Measurements from ENCODE around the gene DCAF17. TPM values are rescaled to one million over a fixed set of nuclear protein-coding genes. Genes with fewer than 3 reads are reported as not detected.

The DCAF17 gene
- total and polyA plus RNA-seq, 2 of the 13 experiments (the other 11 are each of a cell fraction or from before 2014, with no cell fraction given) = 13.7 to 30.0 TPM

DNA sequence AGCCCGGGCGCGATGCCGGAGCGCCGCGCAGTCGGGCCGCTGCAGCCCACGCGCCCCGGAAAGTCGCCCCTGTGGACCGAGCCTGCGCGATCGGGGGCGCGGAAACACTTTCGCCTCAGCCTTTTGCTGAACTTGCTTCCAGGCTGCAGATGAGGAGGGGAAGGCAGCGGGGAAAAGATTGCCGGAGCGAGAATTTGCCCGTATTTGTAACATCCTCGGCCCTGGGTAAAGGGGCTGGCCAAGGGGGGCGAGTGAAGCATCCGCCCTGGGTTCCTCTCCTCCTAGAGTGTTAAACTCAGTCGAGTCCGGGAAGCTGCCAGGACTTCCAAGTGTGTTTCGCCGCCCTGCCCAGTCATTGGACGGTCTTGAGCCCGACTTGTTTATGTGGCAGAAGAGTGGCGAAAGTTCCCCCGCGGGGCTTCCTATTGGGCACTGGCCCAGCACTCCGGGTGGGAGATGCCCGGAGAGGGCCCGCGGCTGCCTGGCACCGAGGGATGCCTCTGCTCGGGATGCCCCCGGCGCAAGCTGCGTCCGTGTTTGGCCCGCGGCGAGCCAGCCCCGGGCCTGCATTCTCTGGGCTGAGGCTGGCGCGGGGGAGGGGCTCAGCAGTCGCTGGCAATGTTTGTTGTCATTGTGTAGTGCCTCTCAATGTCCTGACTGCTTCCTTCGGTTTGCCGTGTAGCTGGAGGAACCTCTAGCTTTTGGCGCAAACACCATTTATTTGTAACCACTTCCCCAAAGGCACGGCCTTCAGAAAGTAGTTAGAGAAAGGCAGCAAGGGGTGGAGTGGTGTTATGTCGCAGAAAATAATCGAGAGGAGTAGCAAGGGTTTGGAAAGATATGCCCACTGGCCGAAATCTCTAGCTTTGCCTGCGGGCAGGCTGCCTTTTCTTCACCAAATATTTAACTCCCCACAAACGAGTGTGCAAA lies 89.3 kb downstream of the DCAF17 start (continued):
- TF ChIP-seq ZKSCAN1 (IDR thresholded peaks at IDR 0.05; ENCODE audit: low read length) = no peak
- peak; percentile 78; the same call in 1 of the 2 replicates for TF ChIP-seq HNRNPL (IDR thresholded peaks at IDR 0.05; ENCODE audit: low read depth, low read length)
- TF ChIP-seq DPF2 (CRISPR knock-in tag; IDR thresholded peaks at IDR 0.05; ENCODE audit: borderline replicate concordance, low read depth) = no peak
- no peak for TF ChIP-seq ZNF619 (CRISPR knock-in tag; IDR thresholded peaks at IDR 0.05)
- TF ChIP-seq, protein P1, sequence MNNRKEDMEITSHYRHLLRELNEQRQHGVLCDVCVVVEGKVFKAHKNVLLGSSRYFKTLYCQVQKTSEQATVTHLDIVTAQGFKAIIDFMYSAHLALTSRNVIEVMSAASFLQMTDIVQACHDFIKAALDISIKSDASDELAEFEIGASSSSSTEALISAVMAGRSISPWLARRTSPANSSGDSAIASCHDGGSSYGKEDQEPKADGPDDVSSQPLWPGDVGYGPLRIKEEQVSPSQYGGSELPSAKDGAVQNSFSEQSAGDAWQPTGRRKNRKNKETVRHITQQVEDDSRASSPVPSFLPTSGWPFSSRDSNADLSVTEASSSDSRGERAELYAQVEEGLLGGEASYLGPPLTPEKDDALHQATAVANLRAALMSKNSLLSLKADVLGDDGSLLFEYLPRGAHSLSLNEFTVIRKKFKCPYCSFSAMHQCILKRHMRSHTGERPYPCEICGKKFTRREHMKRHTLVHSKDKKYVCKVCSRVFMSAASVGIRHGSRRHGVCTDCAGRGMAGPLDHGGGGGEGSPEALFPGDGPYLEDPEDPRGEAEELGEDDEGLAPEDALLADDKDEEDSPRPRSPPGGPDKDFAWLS (CRISPR knock-in tag; IDR thresholded peaks at IDR 0.05; ENCODE audit: borderline replicate concordance) = no peak
- TF ChIP-seq TBP (CRISPR knock-in tag; IDR thresholded peaks at IDR 0.05) = no peak
- TF ChIP-seq RARA (CRISPR knock-in tag; IDR thresholded peaks at IDR 0.05) = 0 out of 2 replicates have a peak, but pooled peaks have one; percentile 1
- TF ChIP-seq HMG20A (CRISPR knock-in tag; IDR thresholded peaks at IDR 0.05; ENCODE audit: borderline replicate concordance) = no peak
- no peak for TF ChIP-seq ZNF224 (CRISPR knock-in tag; IDR thresholded peaks at IDR 0.05)
- TF ChIP-seq ZNF136 (CRISPR knock-in tag; IDR thresholded peaks at IDR 0.05; ENCODE audit: low read depth) = 0 out of 2 replicates have a peak, but pooled peaks have one; percentile 51
- TF ChIP-seq ONECUT2 (CRISPR knock-in tag; IDR thresholded peaks at IDR 0.05) = no peak
- peak; percentile 17 for TF ChIP-seq SKI (IDR thresholded peaks at IDR 0.05; ENCODE audit: partially characterized antibody)
- peak; percentile 48 for TF ChIP-seq KDM2A (CRISPR knock-in tag; IDR thresholded peaks at IDR 0.05; ENCODE audit: borderline replicate concordance, low read depth)
- no peak for TF ChIP-seq ZNF7 (CRISPR knock-in tag; IDR thresholded peaks at IDR 0.05)
- no peak for TF ChIP-seq MTF1 (CRISPR knock-in tag; IDR thresholded peaks at IDR 0.05)
- no peak for TF ChIP-seq MXD4 (CRISPR knock-in tag; IDR thresholded peaks at IDR 0.05)
- no peak for TF ChIP-seq ZNF614 (CRISPR knock-in tag; IDR thresholded peaks at IDR 0.05; ENCODE audit: borderline replicate concordance)
- TF ChIP-seq KDM5B (CRISPR knock-in tag; IDR thresholded peaks at IDR 0.05; ENCODE audit: borderline replicate concordance) = peak; percentile 23; the same call in 1 of the 2 replicates
- no peak for TF ChIP-seq REPIN1 (CRISPR knock-in tag; IDR thresholded peaks at IDR 0.05; ENCODE audit: borderline replicate concordance, low read depth)
- TF ChIP-seq, protein P2, sequence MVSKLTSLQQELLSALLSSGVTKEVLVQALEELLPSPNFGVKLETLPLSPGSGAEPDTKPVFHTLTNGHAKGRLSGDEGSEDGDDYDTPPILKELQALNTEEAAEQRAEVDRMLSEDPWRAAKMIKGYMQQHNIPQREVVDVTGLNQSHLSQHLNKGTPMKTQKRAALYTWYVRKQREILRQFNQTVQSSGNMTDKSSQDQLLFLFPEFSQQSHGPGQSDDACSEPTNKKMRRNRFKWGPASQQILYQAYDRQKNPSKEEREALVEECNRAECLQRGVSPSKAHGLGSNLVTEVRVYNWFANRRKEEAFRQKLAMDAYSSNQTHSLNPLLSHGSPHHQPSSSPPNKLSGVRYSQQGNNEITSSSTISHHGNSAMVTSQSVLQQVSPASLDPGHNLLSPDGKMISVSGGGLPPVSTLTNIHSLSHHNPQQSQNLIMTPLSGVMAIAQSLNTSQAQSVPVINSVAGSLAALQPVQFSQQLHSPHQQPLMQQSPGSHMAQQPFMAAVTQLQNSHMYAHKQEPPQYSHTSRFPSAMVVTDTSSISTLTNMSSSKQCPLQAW (CRISPR knock-in tag; IDR thresholded peaks at IDR 0.05) = peak; percentile 54; the same call in 1 of the 2 replicates
- TF ChIP-seq MED8 (CRISPR knock-in tag; IDR thresholded peaks at IDR 0.05; ENCODE audit: insufficient replicate concordance) = peak; percentile 35
- TF ChIP-seq, protein P3, sequence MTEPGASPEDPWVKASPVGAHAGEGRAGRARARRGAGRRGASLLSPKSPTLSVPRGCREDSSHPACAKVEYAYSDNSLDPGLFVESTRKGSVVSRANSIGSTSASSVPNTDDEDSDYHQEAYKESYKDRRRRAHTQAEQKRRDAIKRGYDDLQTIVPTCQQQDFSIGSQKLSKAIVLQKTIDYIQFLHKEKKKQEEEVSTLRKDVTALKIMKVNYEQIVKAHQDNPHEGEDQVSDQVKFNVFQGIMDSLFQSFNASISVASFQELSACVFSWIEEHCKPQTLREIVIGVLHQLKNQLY (CRISPR knock-in tag; IDR thresholded peaks at IDR 0.05) = no peak
